HCT116 (cell line): ENCODE results near the gene INPP4A.

Source experiments
- ATF3 ChIP-seq: IDR thresholded peaks from 2 replicates; pipeline ENCODE4 v1.6.1; 2012
- CBX3 ChIP-seq: IDR thresholded peaks from 2 replicates; pipeline ENCODE4 v1.6.1; 2012; ENCODE audit warnings: low read depth
- CEBPB ChIP-seq: IDR thresholded peaks from 2 replicates; pipeline ENCODE4 v1.6.1; 2012; ENCODE audit warnings: low read depth
- CTCF ChIP-seq, 3 experiments: fragments of 200-600 bp in 1 of 3; sonication (generic) in 1 of 3; IDR thresholded peaks in 2 of 3; conservative IDR thresholded peaks in 1 of 3; 2 replicates each; pipeline ENCODE4 v1.5.1; 2012 to 2017; ENCODE audit warnings: low read depth in 2 of 3, low read length in 2 of 3, antibody characterized with exemption in 1 of 3, borderline replicate concordance in 1 of 3, control low read depth in 1 of 3, mild to moderate bottlenecking in 1 of 3, mixed read lengths in 1 of 3, mixed run types in 1 of 3, moderate library complexity in 1 of 3; ENCODE audit not compliant: insufficient read depth in 1 of 3
- EZH2 ChIP-seq: fragments of 200-600 bp; sonication (generic); IDR thresholded peaks from 2 replicates; pipeline ENCODE4 v1.6.1; 2017; ENCODE audit warnings: antibody characterized with exemption, mixed run types
- FOSL1 ChIP-seq: IDR thresholded peaks from 2 replicates; pipeline ENCODE4 v1.6.1; 2012; ENCODE audit warnings: low read depth
- JUND ChIP-seq: IDR thresholded peaks from 2 replicates; pipeline ENCODE4 v1.6.1; 2012
- POLR2A ChIP-seq: IDR thresholded peaks from 2 replicates; pipeline ENCODE4 v1.7.0; 2011; ENCODE audit warnings: borderline replicate concordance; ENCODE audit not compliant: insufficient read depth, insufficient read length; ENCODE audit errors: extremely low read depth
- POLR2AphosphoS5 ChIP-seq: IDR thresholded peaks from 2 replicates; pipeline ENCODE4 v1.6.1; 2011; ENCODE audit warnings: mild to moderate bottlenecking, low read depth, low read length, moderate library complexity
- REST ChIP-seq: IDR thresholded peaks from 2 replicates; pipeline ENCODE4 v1.6.1; 2012; ENCODE audit warnings: low read depth
- SIN3A ChIP-seq: IDR thresholded peaks from 2 replicates; pipeline ENCODE4 v1.6.1; 2012; ENCODE audit warnings: low read depth
- SP1 ChIP-seq: IDR thresholded peaks from 2 replicates; pipeline ENCODE4 v1.6.1; 2012; ENCODE audit warnings: low read depth
- YY1 ChIP-seq: IDR thresholded peaks from 2 replicates; pipeline ENCODE4 v1.6.1; 2011; ENCODE audit warnings: low read length, low read depth, moderate library complexity, mild to moderate bottlenecking; ENCODE audit not compliant: insufficient replicate concordance; ENCODE audit errors: extremely low read depth
- ZNF274 ChIP-seq: fragments of 200-500 bp; sonication (Bioruptor generic); IDR thresholded peaks from 2 replicates; pipeline ENCODE4 v1.6.1; 2014; ENCODE audit warnings: mild to moderate bottlenecking, low read depth, low read length, inconsistent platforms

- no peak for TF ChIP-seq CTCF (IDR thresholded peaks at IDR 0.05 in 2 of 3, conservative IDR thresholded peaks at IDR 0.05 in 1 of 3; ENCODE audit: borderline replicate concordance in 1 of 3, insufficient read depth in 1 of 3, low read depth in 2 of 3, low read length in 2 of 3)
- TF ChIP-seq POLR2AphosphoS5 = no peak
- TF ChIP-seq JUND = no peak
- no peak for TF ChIP-seq SIN3A
- TF ChIP-seq POLR2A = no peak
- no peak for TF ChIP-seq FOSL1
- TF ChIP-seq SP1 = no peak
- no peak for TF ChIP-seq ATF3
- no peak for TF ChIP-seq REST
- no peak for TF ChIP-seq EZH2
- no peak for TF ChIP-seq CBX3
- no peak for TF ChIP-seq CEBPB
- no peak for TF ChIP-seq YY1
- TF ChIP-seq ZNF274 = no peak
Measured at GRCh38 chr2:98503481-98504105, 58.9 kb downstream of the INPP4A start.
